HEK293 (cell line): ENCODE data around the gene KTN1.

Source experiments
- CTCF ChIA-PET: fragments of 350-600 bp; formaldehyde crosslinking; extraction: SDS; loops from one replicate; lab custom pipeline; 2021; ENCODE audit warnings: antibody characterized with exemption; lab: Yijun Ruan, JAX
- POLR2A ChIA-PET: fragments of 300-600 bp; formaldehyde crosslinking; extraction: SDS; loops from one replicate; lab custom pipeline; 2020; ENCODE audit warnings: antibody characterized with exemption, inconsistent platforms; lab: Yijun Ruan, JAX
- H3K27ac ChIP-seq: fragments of 200-500 bp; sonication (Bioruptor generic); 2 replicates; pipeline ENCODE4 v1.5.1; 2014; ENCODE audit warnings: low read depth, low read length, control low read depth, inconsistent platforms; ENCODE audit errors: extremely low read depth
- H3K36me3 ChIP-seq, 2 experiments: fragments of 200-500 bp in 1 of 2; sonication (Bioruptor generic) in 1 of 2; 1 replicate in 1 of 2; 2 replicates in 1 of 2; pipeline ENCODE4 v1.5.1; 2014 to 2017; ENCODE audit warnings: inconsistent platforms in 2 of 2, low read length in 2 of 2; ENCODE audit not compliant: control insufficient read depth in 2 of 2, insufficient read depth in 1 of 2
- H3K4me1 ChIP-seq: fragments of 200-500 bp; sonication (Bioruptor generic); 2 replicates; pipeline ENCODE4 v1.5.1; 2014; ENCODE audit warnings: mild to moderate bottlenecking, low read length, inconsistent platforms; ENCODE audit not compliant: control insufficient read depth, insufficient read depth
- H3K4me3 ChIP-seq: 2 replicates; pipeline ENCODE4 v1.5.1; 2011; ENCODE audit warnings: low read depth, mild to moderate bottlenecking, control low read depth, low read length, moderate library complexity
- H3K9me3 ChIP-seq: fragments of 200-500 bp; sonication (Bioruptor generic); 2 replicates; pipeline ENCODE4 v1.5.1; 2014; ENCODE audit warnings: low read depth, low read length, inconsistent platforms; ENCODE audit not compliant: control insufficient read depth, insufficient read depth
- AEBP2 ChIP-seq: fragments of 450-650 bp; formaldehyde crosslinking; IDR thresholded peaks from 2 replicates; pipeline ENCODE4 v1.5.1; 2016; ENCODE audit warnings: missing biosample characterization, missing genetic modification characterization, borderline replicate concordance
- EGR2 ChIP-seq: fragments of 450-650 bp; formaldehyde crosslinking; IDR thresholded peaks from 2 replicates; pipeline ENCODE4 v1.5.1; 2016; ENCODE audit warnings: low read depth, missing biosample characterization, missing genetic modification characterization
- GLIS1 ChIP-seq: fragments of 450-650 bp; formaldehyde crosslinking; IDR thresholded peaks from 2 replicates; pipeline ENCODE4 v1.5.1; 2016; ENCODE audit warnings: missing biosample characterization, missing genetic modification characterization
- GLIS2 ChIP-seq: fragments of 450-650 bp; formaldehyde crosslinking; IDR thresholded peaks from 2 replicates; pipeline ENCODE4 v1.5.1; 2016; ENCODE audit warnings: missing biosample characterization, missing genetic modification characterization
- KLF10 ChIP-seq: fragments of 450-650 bp; IDR thresholded peaks from 2 replicates; pipeline ENCODE4 v1.5.1; 2018; ENCODE audit warnings: missing biosample characterization, mild to moderate bottlenecking, missing genetic modification characterization
- KLF9 ChIP-seq: fragments of 450-650 bp; formaldehyde crosslinking; IDR thresholded peaks from 2 replicates; pipeline ENCODE4 v1.5.1; 2016; ENCODE audit warnings: missing biosample characterization, missing genetic modification characterization, low read depth
- PRDM10 ChIP-seq: fragments of 450-650 bp; formaldehyde crosslinking; IDR thresholded peaks from 2 replicates; pipeline ENCODE4 v1.5.1; 2016; ENCODE audit warnings: missing biosample characterization, missing genetic modification characterization
- SP3 ChIP-seq: fragments of 450-650 bp; formaldehyde crosslinking; IDR thresholded peaks from 2 replicates; pipeline ENCODE4 v1.5.1; 2016; ENCODE audit warnings: missing biosample characterization, missing genetic modification characterization
- ZBTB20 ChIP-seq: fragments of 450-650 bp; formaldehyde crosslinking; IDR thresholded peaks from 2 replicates; pipeline ENCODE4 v1.5.1; 2016; ENCODE audit warnings: missing biosample characterization, missing genetic modification characterization
- ZBTB48 ChIP-seq: fragments of 450-650 bp; formaldehyde crosslinking; IDR thresholded peaks from 2 replicates; pipeline ENCODE4 v1.5.1; 2016; ENCODE audit warnings: missing biosample characterization, missing genetic modification characterization
- ZEB2 ChIP-seq: fragments of 450-650 bp; formaldehyde crosslinking; IDR thresholded peaks from 2 replicates; pipeline ENCODE4 v1.5.1; 2016; ENCODE audit warnings: missing biosample characterization, missing genetic modification characterization
- ZFP37 ChIP-seq: fragments of 450-650 bp; formaldehyde crosslinking; IDR thresholded peaks from 2 replicates; pipeline ENCODE4 v1.5.1; 2016; ENCODE audit warnings: missing biosample characterization, missing genetic modification characterization
- ZFP41 ChIP-seq: fragments of 450-650 bp; formaldehyde crosslinking; IDR thresholded peaks from 2 replicates; pipeline ENCODE4 v1.5.1; 2016; ENCODE audit warnings: missing biosample characterization, missing genetic modification characterization, borderline replicate concordance
- ZIC2 ChIP-seq: fragments of 450-650 bp; formaldehyde crosslinking; IDR thresholded peaks from 2 replicates; pipeline ENCODE4 v1.5.1; 2016; ENCODE audit warnings: missing biosample characterization, missing genetic modification characterization
- ZNF138 ChIP-seq: fragments of 450-650 bp; formaldehyde crosslinking; IDR thresholded peaks from 2 replicates; pipeline ENCODE4 v1.5.1; 2016; ENCODE audit warnings: missing biosample characterization, missing genetic modification characterization, borderline replicate concordance
- ZNF157 ChIP-seq: fragments of 450-650 bp; formaldehyde crosslinking; IDR thresholded peaks from 2 replicates; pipeline ENCODE4 v1.5.1; 2016; ENCODE audit warnings: missing biosample characterization, missing genetic modification characterization
- ZNF175 ChIP-seq: fragments of 450-650 bp; formaldehyde crosslinking; IDR thresholded peaks from 2 replicates; pipeline ENCODE4 v1.5.1; 2016; ENCODE audit warnings: missing biosample characterization, missing genetic modification characterization
- ZNF37A ChIP-seq: fragments of 450-650 bp; IDR thresholded peaks from 2 replicates; pipeline ENCODE4 v1.5.1; 2018; ENCODE audit warnings: missing biosample characterization, missing genetic modification characterization
- ZNF521 ChIP-seq: fragments of 450-650 bp; formaldehyde crosslinking; IDR thresholded peaks from 2 replicates; pipeline ENCODE4 v1.5.1; 2017; ENCODE audit warnings: missing biosample characterization, mild to moderate bottlenecking, missing genetic modification characterization
- ZNF529 ChIP-seq: fragments of 450-650 bp; formaldehyde crosslinking; IDR thresholded peaks from 2 replicates; pipeline ENCODE4 v1.5.1; 2017; ENCODE audit warnings: missing genetic modification characterization, missing biosample characterization; ENCODE audit not compliant: insufficient replicate concordance
- ZNF629 ChIP-seq: fragments of 450-650 bp; formaldehyde crosslinking; IDR thresholded peaks from 2 replicates; pipeline ENCODE4 v1.5.1; 2017; ENCODE audit warnings: missing biosample characterization, missing genetic modification characterization
- ZNF660 ChIP-seq: fragments of 450-650 bp; IDR thresholded peaks from 2 replicates; pipeline ENCODE4 v1.5.1; 2018; ENCODE audit warnings: missing biosample characterization, mild to moderate bottlenecking, missing genetic modification characterization
- ZNF701 ChIP-seq: fragments of 450-650 bp; formaldehyde crosslinking; IDR thresholded peaks from 2 replicates; pipeline ENCODE4 v1.5.1; 2016; ENCODE audit warnings: missing biosample characterization, missing genetic modification characterization
- ZSCAN16 ChIP-seq: fragments of 450-650 bp; formaldehyde crosslinking; IDR thresholded peaks from 2 replicates; pipeline ENCODE4 v1.5.1; 2016; ENCODE audit warnings: missing biosample characterization, missing genetic modification characterization
- ZSCAN18 ChIP-seq: fragments of 450-650 bp; formaldehyde crosslinking; IDR thresholded peaks from 2 replicates; pipeline ENCODE4 v1.5.1; 2016; ENCODE audit warnings: missing biosample characterization, missing genetic modification characterization
- ZXDB ChIP-seq: fragments of 450-650 bp; formaldehyde crosslinking; IDR thresholded peaks from 2 replicates; pipeline ENCODE4 v1.5.1; 2016; ENCODE audit warnings: missing biosample characterization, missing genetic modification characterization
- TF ChIP-seq, protein P1 (sequence below): fragments of 450-650 bp; formaldehyde crosslinking; IDR thresholded peaks from 2 replicates; pipeline ENCODE4 v1.5.1; 2016; ENCODE audit warnings: missing biosample characterization, missing genetic modification characterization

KTN1 gene

GRCh38 chr14:55578511-55578910 lies 1.5 kb upstream of the KTN1 start:
- Histone ChIP-seq H3K4me3 (no peak overlapping the region), H3K36me3 (peaks cover 0 to 5% of the 10 kb centered on the region in 2 experiments; a peak in 2 of 3 replicates), H3K27ac (no peak overlapping the region), H3K4me1 (peaks cover 16% of the 10 kb centered on the region; the same call in 1 of the 2 replicates)
- POLR2A ChIA-PET = no interaction called here
- TF ChIP-seq ZNF521 (no peak), ZNF660 (tag by site-specific recombination) (no peak), ZNF529 (tag by site-specific recombination) (no peak), ZNF157 (no peak), ZIC2 (tag by site-specific recombination) (no peak), ZNF701 (no peak), ZNF37A (tag by site-specific recombination) (no peak), AEBP2 (no peak), ZXDB (tag by site-specific recombination) (no peak), ZNF629 (tag by site-specific recombination) (no peak), ZFP41 (no peak), ZNF175 (tag by site-specific recombination) (no peak), ZFP37 (tag by site-specific recombination) (no peak)
- TF ChIP-seq, protein P1, sequence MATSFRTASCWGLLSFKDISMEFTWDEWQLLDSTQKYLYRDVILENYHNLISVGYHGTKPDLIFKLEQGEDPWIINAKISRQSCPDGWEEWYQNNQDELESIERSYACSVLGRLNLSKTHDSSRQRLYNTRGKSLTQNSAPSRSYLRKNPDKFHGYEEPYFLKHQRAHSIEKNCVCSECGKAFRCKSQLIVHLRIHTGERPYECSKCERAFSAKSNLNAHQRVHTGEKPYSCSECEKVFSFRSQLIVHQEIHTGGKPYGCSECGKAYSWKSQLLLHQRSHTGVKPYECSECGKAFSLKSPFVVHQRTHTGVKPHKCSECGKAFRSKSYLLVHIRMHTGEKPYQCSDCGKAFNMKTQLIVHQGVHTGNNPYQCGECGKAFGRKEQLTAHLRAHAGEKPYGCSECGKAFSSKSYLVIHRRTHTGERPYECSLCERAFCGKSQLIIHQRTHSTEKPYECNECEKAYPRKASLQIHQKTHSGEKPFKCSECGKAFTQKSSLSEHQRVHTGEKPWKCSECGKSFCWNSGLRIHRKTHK (tag by site-specific recombination) = no peak
- TF ChIP-seq, all 188 proteins: peak for 0
- CTCF ChIA-PET = interaction anchor here (2.2 kb wide), 1 partner anchor 132 kb away, joined by 10 read pairs; no protein-coding TSS in a partner anchor
- no peaks in the 10 kb centered on the region for H3K9me3 ChIP-seq

- peak overlapping the region; percentile 95 for H3K4me3 ChIP-seq
- no peaks in the 10 kb centered on the region for H3K9me3 ChIP-seq
- ChIA-PET POLR2A (interaction anchor here (0.6 to 1.4 kb wide), 6 partner anchors 8 to 126 kb away, joined by 3 to 4 read pairs (median 3); no protein-coding TSS in a partner anchor), CTCF (interaction anchor here (1.0 to 1.6 kb wide), 2 partner anchors 133 to 135 kb away, joined by 4 to 6 read pairs; no protein-coding TSS in a partner anchor)
- H3K27ac ChIP-seq = peak overlapping the region; percentile 85
- peaks cover 34% of the 10 kb centered on the region for H3K4me1 ChIP-seq
- H3K36me3 ChIP-seq = peaks cover 0 to 5% of the 10 kb centered on the region in 2 experiments; a peak in 1 of 3 replicates
- TF ChIP-seq KLF10 (tag by site-specific recombination) (peak; percentile 48; the same call in 1 of the 2 replicates), GLIS1 (tag by site-specific recombination) (peak; percentile 36; the same call in 1 of the 2 replicates), EGR2 (peak; percentile 39; the same call in 1 of the 2 replicates), PRDM10 (peak; percentile 49), ZSCAN18 (tag by site-specific recombination) (no peak), ZSCAN16 (no peak), ZIC2 (tag by site-specific recombination) (0 out of 2 replicates have a peak, but pooled peaks have one; percentile 16), GLIS2 (tag by site-specific recombination) (peak; percentile 62; the same call in 1 of the 2 replicates), ZBTB20 (tag by site-specific recombination) (peak; percentile 46; the same call in 1 of the 2 replicates), KLF9 (tag by site-specific recombination) (peak; percentile 78), ZBTB48 (no peak), ZEB2 (tag by site-specific recombination) (peak; percentile 22; the same call in 1 of the 2 replicates), SP3 (no peak), ZNF138 (no peak)
Observed at GRCh38 chr14:55580470-55581341, 699 bp downstream of the KTN1 start.
